Measurements from ENCODE around the gene OSM. TPM values are rescaled to one million over a fixed set of nuclear protein-coding genes. Genes with fewer than 3 reads are reported as not detected.

The OSM gene
- total and polyA plus RNA-seq, 4 donors = 0.09 to 0.84 (median 0.25) TPM; not detected in 1

GRCh38 chr22:30248484-30248883, 18.2 kb downstream of the OSM start:
- Histone ChIP-seq H3K9me3 (ENCODE audit: control insufficient read depth in 4 of 4, low read length in 3 of 4) (no peaks in the 10 kb centered on the region), H3K4me3 (ENCODE audit: low read depth in 1 of 3, low read length in 3 of 3) (no peak overlapping the region), H3K9ac (ENCODE audit: low read depth in 1 of 2, low read length in 2 of 2) (no peak overlapping the region), H3K27me3 (ENCODE audit: control insufficient read depth in 4 of 4, insufficient read depth in 4 of 4, low read length in 3 of 4) (peaks cover 0 to 7% (median 2%) of the 10 kb centered on the region in 4 donors), H3K27ac (ENCODE audit: low read depth in 1 of 2, low read length in 2 of 2) (no peak overlapping the region), H3K36me3 (ENCODE audit: control insufficient read depth in 4 of 4, insufficient read depth in 3 of 4, low read depth in 1 of 4, low read length in 3 of 4) (no peaks in the 10 kb centered on the region), H3K4me1 (ENCODE audit: control insufficient read depth in 4 of 4, insufficient read depth in 4 of 4, low read length in 3 of 4) (peaks cover 3 to 23% (median 13%) of the 10 kb centered on the region in 4 donors)
- no peak for DNase-seq (ENCODE audit: low spot score)
- TF ChIP-seq, protein P1, sequence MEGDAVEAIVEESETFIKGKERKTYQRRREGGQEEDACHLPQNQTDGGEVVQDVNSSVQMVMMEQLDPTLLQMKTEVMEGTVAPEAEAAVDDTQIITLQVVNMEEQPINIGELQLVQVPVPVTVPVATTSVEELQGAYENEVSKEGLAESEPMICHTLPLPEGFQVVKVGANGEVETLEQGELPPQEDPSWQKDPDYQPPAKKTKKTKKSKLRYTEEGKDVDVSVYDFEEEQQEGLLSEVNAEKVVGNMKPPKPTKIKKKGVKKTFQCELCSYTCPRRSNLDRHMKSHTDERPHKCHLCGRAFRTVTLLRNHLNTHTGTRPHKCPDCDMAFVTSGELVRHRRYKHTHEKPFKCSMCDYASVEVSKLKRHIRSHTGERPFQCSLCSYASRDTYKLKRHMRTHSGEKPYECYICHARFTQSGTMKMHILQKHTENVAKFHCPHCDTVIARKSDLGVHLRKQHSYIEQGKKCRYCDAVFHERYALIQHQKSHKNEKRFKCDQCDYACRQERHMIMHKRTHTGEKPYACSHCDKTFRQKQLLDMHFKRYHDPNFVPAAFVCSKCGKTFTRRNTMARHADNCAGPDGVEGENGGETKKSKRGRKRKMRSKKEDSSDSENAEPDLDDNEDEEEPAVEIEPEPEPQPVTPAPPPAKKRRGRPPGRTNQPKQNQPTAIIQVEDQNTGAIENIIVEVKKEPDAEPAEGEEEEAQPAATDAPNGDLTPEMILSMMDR (IDR thresholded peaks at IDR 0.05; ENCODE audit: low read depth, low read length, missing input control) = no peak
- no peak for TF ChIP-seq FOXA1 (IDR thresholded peaks at IDR 0.05)
- TF ChIP-seq RXRA (IDR thresholded peaks at IDR 0.05) = no peak
- TF ChIP-seq, protein P2, sequence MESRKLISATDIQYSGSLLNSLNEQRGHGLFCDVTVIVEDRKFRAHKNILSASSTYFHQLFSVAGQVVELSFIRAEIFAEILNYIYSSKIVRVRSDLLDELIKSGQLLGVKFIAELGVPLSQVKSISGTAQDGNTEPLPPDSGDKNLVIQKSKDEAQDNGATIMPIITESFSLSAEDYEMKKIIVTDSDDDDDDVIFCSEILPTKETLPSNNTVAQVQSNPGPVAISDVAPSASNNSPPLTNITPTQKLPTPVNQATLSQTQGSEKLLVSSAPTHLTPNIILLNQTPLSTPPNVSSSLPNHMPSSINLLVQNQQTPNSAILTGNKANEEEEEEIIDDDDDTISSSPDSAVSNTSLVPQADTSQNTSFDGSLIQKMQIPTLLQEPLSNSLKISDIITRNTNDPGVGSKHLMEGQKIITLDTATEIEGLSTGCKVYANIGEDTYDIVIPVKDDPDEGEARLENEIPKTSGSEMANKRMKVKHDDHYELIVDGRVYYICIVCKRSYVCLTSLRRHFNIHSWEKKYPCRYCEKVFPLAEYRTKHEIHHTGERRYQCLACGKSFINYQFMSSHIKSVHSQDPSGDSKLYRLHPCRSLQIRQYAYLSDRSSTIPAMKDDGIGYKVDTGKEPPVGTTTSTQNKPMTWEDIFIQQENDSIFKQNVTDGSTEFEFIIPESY (IDR thresholded peaks at IDR 0.05) = no peak
- no peak for TF ChIP-seq NR2F2 (IDR thresholded peaks at IDR 0.05)
- no peak for TF ChIP-seq HNF4G (IDR thresholded peaks at IDR 0.05)
- no peak for TF ChIP-seq JUND (IDR thresholded peaks at IDR 0.05)
- no peak for TF ChIP-seq YY1 (IDR thresholded peaks at IDR 0.05)
- no peak for TF ChIP-seq MAX (IDR thresholded peaks at IDR 0.05)
- WGBS = 78% methylated on average over 6 of the region's 6 CpGs

DNA sequence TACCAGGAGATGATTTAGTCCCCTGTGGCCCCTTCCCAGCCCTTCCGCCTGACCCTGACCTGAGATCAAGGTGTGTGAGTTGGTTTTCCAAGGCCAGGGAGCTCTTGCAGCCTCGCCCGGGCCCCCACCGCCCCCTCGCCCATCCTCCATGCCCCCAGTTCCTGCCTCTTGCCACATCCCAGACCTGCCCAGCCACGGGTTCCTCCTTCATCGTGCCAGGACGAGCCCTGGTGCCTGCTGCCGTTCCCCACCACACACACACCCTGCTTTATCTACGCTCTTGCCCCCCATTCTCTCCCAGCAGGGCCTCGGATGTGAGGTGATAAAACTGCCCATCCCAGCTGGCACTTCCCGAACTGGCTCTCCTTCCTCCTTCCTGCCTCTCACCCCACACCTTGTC, 18.7 kb downstream of the OSM start:
- no peak overlapping the region for H3K27ac ChIP-seq (ENCODE audit: low read depth in 1 of 2, low read length in 2 of 2)
- no peak for DNase-seq (ENCODE audit: low spot score)
- peaks cover 0 to 7% (median 2%) of the 10 kb centered on the region in 4 donors for H3K27me3 ChIP-seq (ENCODE audit: control insufficient read depth in 4 of 4, insufficient read depth in 4 of 4, low read length in 3 of 4)
- H3K9ac ChIP-seq (ENCODE audit: low read depth in 1 of 2, low read length in 2 of 2) = no peak overlapping the region
- 68% methylated on average over 12 of the region's 12 CpGs for WGBS
- H3K36me3 ChIP-seq (ENCODE audit: control insufficient read depth in 4 of 4, insufficient read depth in 3 of 4, low read depth in 1 of 4, low read length in 3 of 4) = no peaks in the 10 kb centered on the region
- no peak for TF ChIP-seq GABPA (IDR thresholded peaks at IDR 0.05 in 1 of 2, conservative IDR thresholded peaks at IDR 0.05 in 1 of 2)
- no peak for TF ChIP-seq MAX (IDR thresholded peaks at IDR 0.05)
- TF ChIP-seq, protein P1 (IDR thresholded peaks at IDR 0.05; ENCODE audit: low read depth, low read length, missing input control) = no peak
- TF ChIP-seq HNF4A (conservative IDR thresholded peaks at IDR 0.05) = no peak
- TF ChIP-seq JUND (IDR thresholded peaks at IDR 0.05) = no peak
- no peak for TF ChIP-seq TAF1 (conservative IDR thresholded peaks at IDR 0.05)
- TF ChIP-seq YY1 (IDR thresholded peaks at IDR 0.05) = no peak
- no peak overlapping the region for H3K4me3 ChIP-seq (ENCODE audit: low read depth in 1 of 3, low read length in 3 of 3)
- peaks cover 3 to 22% (median 13%) of the 10 kb centered on the region in 4 donors for H3K4me1 ChIP-seq (ENCODE audit: control insufficient read depth in 4 of 4, insufficient read depth in 4 of 4, low read length in 3 of 4)
- no peaks in the 10 kb centered on the region for H3K9me3 ChIP-seq (ENCODE audit: control insufficient read depth in 4 of 4, low read length in 3 of 4)

All from liver (tissue), 9 donors.